Tibial nerve (tissue), 4 donors: ENCODE results near the gene SCN4B.

ENCODE experiments used
- EP300 ChIP-seq, 2 donors: sonication (generic); formaldehyde crosslinking; IDR thresholded peaks; one replicate each; pipeline ENCODE4 v1.6.1; 2017; ENCODE audit warnings: antibody characterized with exemption in 2 of 2, mild to moderate bottlenecking in 1 of 2
- POLR2A ChIP-seq, 2 donors: fragments of 450-650 bp; IDR thresholded peaks; one replicate each; pipeline ENCODE4 v1.6.1; 2017; ENCODE audit warnings: antibody characterized with exemption in 2 of 2, mild to moderate bottlenecking in 2 of 2, moderate library complexity in 2 of 2
- TF ChIP-seq, protein P1 (sequence below), 5 experiments: fragments of 200-600 bp in 3 of 5; fragments of 450-650 bp in 2 of 5; sonication (generic) in 3 of 5; IDR thresholded peaks; one replicate each; pipeline ENCODE4 v1.5.1; 2016 to 2019; ENCODE audit warnings: antibody characterized with exemption in 5 of 5, mild to moderate bottlenecking in 3 of 5, moderate library complexity in 2 of 5

DNA sequence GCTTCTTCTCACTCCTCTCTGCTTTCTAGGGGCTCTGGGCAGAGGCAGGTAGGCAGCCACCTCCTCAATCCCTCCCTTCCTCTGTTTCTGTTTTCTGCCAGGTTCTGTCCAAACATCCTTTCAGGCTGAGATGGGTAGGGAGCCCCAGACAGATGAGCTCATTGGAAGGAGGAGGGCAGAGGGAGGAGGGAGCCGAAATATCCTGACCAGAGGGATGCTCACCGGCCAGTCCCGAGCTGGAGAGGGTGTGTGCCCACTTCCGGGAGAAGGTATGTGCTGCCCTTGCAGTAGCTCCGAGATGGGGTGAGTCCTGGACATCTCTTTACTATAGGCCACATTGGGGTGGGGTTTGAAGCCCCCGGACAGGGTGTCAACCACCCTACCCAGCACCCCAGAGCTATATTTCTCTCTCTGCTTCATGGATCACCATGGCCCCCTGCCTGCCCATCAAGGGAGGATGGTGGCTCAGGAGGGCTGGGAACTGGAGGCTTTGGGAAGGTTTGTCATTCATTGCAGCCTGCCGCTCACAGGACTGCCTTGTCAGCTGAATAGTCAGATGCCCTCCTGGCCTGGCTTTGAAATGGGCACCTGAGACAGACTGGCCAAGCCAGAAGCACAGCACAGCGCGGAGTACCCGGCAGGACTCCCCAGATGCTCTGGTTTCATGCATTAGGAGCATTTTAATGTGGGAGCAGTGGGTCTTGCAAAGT is 4.7 kb upstream of the SCN4B start:
- TF ChIP-seq, protein P1, sequence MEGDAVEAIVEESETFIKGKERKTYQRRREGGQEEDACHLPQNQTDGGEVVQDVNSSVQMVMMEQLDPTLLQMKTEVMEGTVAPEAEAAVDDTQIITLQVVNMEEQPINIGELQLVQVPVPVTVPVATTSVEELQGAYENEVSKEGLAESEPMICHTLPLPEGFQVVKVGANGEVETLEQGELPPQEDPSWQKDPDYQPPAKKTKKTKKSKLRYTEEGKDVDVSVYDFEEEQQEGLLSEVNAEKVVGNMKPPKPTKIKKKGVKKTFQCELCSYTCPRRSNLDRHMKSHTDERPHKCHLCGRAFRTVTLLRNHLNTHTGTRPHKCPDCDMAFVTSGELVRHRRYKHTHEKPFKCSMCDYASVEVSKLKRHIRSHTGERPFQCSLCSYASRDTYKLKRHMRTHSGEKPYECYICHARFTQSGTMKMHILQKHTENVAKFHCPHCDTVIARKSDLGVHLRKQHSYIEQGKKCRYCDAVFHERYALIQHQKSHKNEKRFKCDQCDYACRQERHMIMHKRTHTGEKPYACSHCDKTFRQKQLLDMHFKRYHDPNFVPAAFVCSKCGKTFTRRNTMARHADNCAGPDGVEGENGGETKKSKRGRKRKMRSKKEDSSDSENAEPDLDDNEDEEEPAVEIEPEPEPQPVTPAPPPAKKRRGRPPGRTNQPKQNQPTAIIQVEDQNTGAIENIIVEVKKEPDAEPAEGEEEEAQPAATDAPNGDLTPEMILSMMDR (IDR thresholded peaks at IDR 0.05) = no peak
- TF ChIP-seq POLR2A (IDR thresholded peaks at IDR 0.05) (no peak), EP300 (IDR thresholded peaks at IDR 0.05) (no peak)
